ENCODE data around the gene DHRSX.
A peak's percentile ranks its signal among the peaks of the same experiment; 100 is the strongest.
"Not testable (repeated sequence)": the region's sequence is repeated elsewhere in the genome, so short reads cannot be mapped to it uniquely, and the experiment has no call there.

DHRSX gene

GRCh38 chrX:2397229-2398063 is 103.3 kb downstream of the DHRSX start:
- no peaks in the 10 kb centered on the region for H3K9me3 ChIP-seq (ENCODE audit: control insufficient read depth, insufficient read depth, low read length)
- no peaks in the 10 kb centered on the region; the same call in 1 of the 2 replicates for H3K36me3 ChIP-seq (ENCODE audit: control insufficient read depth, insufficient read depth, low read length)
- DNase-seq (ENCODE audit: low read depth, low spot score): no peak
- WGBS (ENCODE audit: insufficient coverage, insufficient read length): 100% methylated on average over 3 of the region's 26 CpGs
- H3K27ac ChIP-seq (ENCODE audit: low read length): no peak overlapping the region
- H3K27me3 ChIP-seq (ENCODE audit: control insufficient read depth, insufficient read depth, low read length): no peaks in the 10 kb centered on the region
- no peak overlapping the region for H3K4me3 ChIP-seq (ENCODE audit: low read length)
- no peaks in the 10 kb centered on the region for H3K4me1 ChIP-seq (ENCODE audit: control insufficient read depth, insufficient read depth, low read length)

- Histone ChIP-seq H3K27me3 (ENCODE audit: control insufficient read depth, insufficient read depth, low read length) (no peaks in the 10 kb centered on the region), H3K4me3 (ENCODE audit: low read length) (no peak overlapping the region), H3K36me3 (ENCODE audit: control insufficient read depth, insufficient read depth, low read length) (peaks cover 3% of the 10 kb centered on the region; the same call in 1 of the 2 replicates), H3K9me3 (ENCODE audit: control insufficient read depth, insufficient read depth, low read length) (no peaks in the 10 kb centered on the region), H3K27ac (ENCODE audit: low read length) (no peak overlapping the region), H3K4me1 (ENCODE audit: control insufficient read depth, insufficient read depth, low read length) (no peaks in the 10 kb centered on the region)
- no CpG with 5 or more reads among the region's 19 CpGs for WGBS (ENCODE audit: insufficient coverage, insufficient read length)
- DNase-seq (ENCODE audit: low read depth, low spot score): no peak
Observed at GRCh38 chrX:2395261-2395992, 105.3 kb downstream of the DHRSX start.

GRCh38 chrX:2391869-2392606 is 108.7 kb downstream of the DHRSX start:
- no peaks in the 10 kb centered on the region for H3K4me1 ChIP-seq (ENCODE audit: control insufficient read depth, insufficient read depth, low read length)
- WGBS (ENCODE audit: insufficient coverage, insufficient read length): no CpG with 5 or more reads among the region's 15 CpGs
- H3K9me3 ChIP-seq (ENCODE audit: control insufficient read depth, insufficient read depth, low read length): no peaks in the 10 kb centered on the region
- no peaks in the 10 kb centered on the region for H3K27me3 ChIP-seq (ENCODE audit: control insufficient read depth, insufficient read depth, low read length)
- DNase-seq (ENCODE audit: low read depth, low spot score): peak; percentile 85
- H3K27ac ChIP-seq (ENCODE audit: low read length): no peak overlapping the region
- peaks cover 3% of the 10 kb centered on the region; the same call in 1 of the 2 replicates for H3K36me3 ChIP-seq (ENCODE audit: control insufficient read depth, insufficient read depth, low read length)
- H3K4me3 ChIP-seq (ENCODE audit: low read length): no peak overlapping the region

GRCh38 chrX:2390754-2391153 is 110.0 kb downstream of the DHRSX start:
- Histone ChIP-seq H3K9me3 (ENCODE audit: control insufficient read depth, insufficient read depth, low read length) (no peaks in the 10 kb centered on the region), H3K4me1 (ENCODE audit: control insufficient read depth, insufficient read depth, low read length) (no peaks in the 10 kb centered on the region), H3K4me3 (ENCODE audit: low read length) (no peak overlapping the region), H3K36me3 (ENCODE audit: control insufficient read depth, insufficient read depth, low read length) (peaks cover 3% of the 10 kb centered on the region; the same call in 1 of the 2 replicates), H3K27me3 (ENCODE audit: control insufficient read depth, insufficient read depth, low read length) (no peaks in the 10 kb centered on the region), H3K27ac (ENCODE audit: low read length) (no peak overlapping the region)
- no CpG with 5 or more reads among the region's 5 CpGs for WGBS (ENCODE audit: insufficient coverage, insufficient read length)
- no peak for DNase-seq (ENCODE audit: low read depth, low spot score)

- H3K27ac ChIP-seq (ENCODE audit: low read length); H3K4me3 ChIP-seq (ENCODE audit: low read length); H3K27me3 ChIP-seq (ENCODE audit: control insufficient read depth, insufficient read depth, low read length); DNase-seq (ENCODE audit: low read depth, low spot score); H3K4me1 ChIP-seq (ENCODE audit: control insufficient read depth, insufficient read depth, low read length); H3K36me3 ChIP-seq (ENCODE audit: control insufficient read depth, insufficient read depth, low read length); H3K9me3 ChIP-seq (ENCODE audit: control insufficient read depth, insufficient read depth, low read length): not testable (repeated sequence)
- WGBS (ENCODE audit: insufficient coverage, insufficient read length): no CpG with 5 or more reads among the region's 15 CpGs
Observed at GRCh38 chrX:2389731-2390130, 111.0 kb downstream of the DHRSX start.

- Histone ChIP-seq H3K4me1 (ENCODE audit: control insufficient read depth, insufficient read depth, low read length) (no peaks in the 10 kb centered on the region), H3K27ac (ENCODE audit: low read length) (no peak overlapping the region), H3K27me3 (ENCODE audit: control insufficient read depth, insufficient read depth, low read length) (no peaks in the 10 kb centered on the region), H3K9me3 (ENCODE audit: control insufficient read depth, insufficient read depth, low read length) (no peaks in the 10 kb centered on the region), H3K4me3 (ENCODE audit: low read length) (no peak overlapping the region), H3K36me3 (ENCODE audit: control insufficient read depth, insufficient read depth, low read length) (peaks cover 3% of the 10 kb centered on the region; the same call in 1 of the 2 replicates)
- no CpG with 5 or more reads among the region's 6 CpGs for WGBS (ENCODE audit: insufficient coverage, insufficient read length)
- no peak for DNase-seq (ENCODE audit: low read depth, low spot score)
Observed at GRCh38 chrX:2389324-2389723, 111.5 kb downstream of the DHRSX start.

GRCh38 chrX:2388669-2389068 is 112.1 kb downstream of the DHRSX start:
- no CpG with 5 or more reads among the region's 4 CpGs for WGBS (ENCODE audit: insufficient coverage, insufficient read length)
- peaks cover 3% of the 10 kb centered on the region; the same call in 1 of the 2 replicates for H3K36me3 ChIP-seq (ENCODE audit: control insufficient read depth, insufficient read depth, low read length)
- no peaks in the 10 kb centered on the region for H3K4me1 ChIP-seq (ENCODE audit: control insufficient read depth, insufficient read depth, low read length)
- no peak overlapping the region for H3K27ac ChIP-seq (ENCODE audit: low read length)
- no peaks in the 10 kb centered on the region for H3K9me3 ChIP-seq (ENCODE audit: control insufficient read depth, insufficient read depth, low read length)
- no peak overlapping the region for H3K4me3 ChIP-seq (ENCODE audit: low read length)
- H3K27me3 ChIP-seq (ENCODE audit: control insufficient read depth, insufficient read depth, low read length): no peaks in the 10 kb centered on the region
- no peak for DNase-seq (ENCODE audit: low read depth, low spot score)

- H3K27ac ChIP-seq (ENCODE audit: low read length): no peak overlapping the region
- no peak for DNase-seq (ENCODE audit: low read depth, low spot score)
- no CpG with 5 or more reads among the region's 6 CpGs for WGBS (ENCODE audit: insufficient coverage, insufficient read length)
- no peak overlapping the region for H3K4me3 ChIP-seq (ENCODE audit: low read length)
- no peaks in the 10 kb centered on the region for H3K27me3 ChIP-seq (ENCODE audit: control insufficient read depth, insufficient read depth, low read length)
- no peaks in the 10 kb centered on the region for H3K4me1 ChIP-seq (ENCODE audit: control insufficient read depth, insufficient read depth, low read length)
- no peaks in the 10 kb centered on the region for H3K9me3 ChIP-seq (ENCODE audit: control insufficient read depth, insufficient read depth, low read length)
- peaks cover 3% of the 10 kb centered on the region; the same call in 1 of the 2 replicates for H3K36me3 ChIP-seq (ENCODE audit: control insufficient read depth, insufficient read depth, low read length)
Observed at GRCh38 chrX:2387614-2388239, 113.0 kb downstream of the DHRSX start.

GRCh38 chrX:2385224-2385623 is 115.6 kb downstream of the DHRSX start:
- Histone ChIP-seq H3K27ac (ENCODE audit: low read length) (no peak overlapping the region), H3K36me3 (ENCODE audit: control insufficient read depth, insufficient read depth, low read length) (no peaks in the 10 kb centered on the region), H3K9me3 (ENCODE audit: control insufficient read depth, insufficient read depth, low read length) (no peaks in the 10 kb centered on the region), H3K27me3 (ENCODE audit: control insufficient read depth, insufficient read depth, low read length) (no peaks in the 10 kb centered on the region), H3K4me1 (ENCODE audit: control insufficient read depth, insufficient read depth, low read length) (no peaks in the 10 kb centered on the region), H3K4me3 (ENCODE audit: low read length) (no peak overlapping the region)
- DNase-seq (ENCODE audit: low read depth, low spot score): no peak
- no CpG with 5 or more reads among the region's 3 CpGs for WGBS (ENCODE audit: insufficient coverage, insufficient read length)

GRCh38 chrX:2384486-2384885 is 116.3 kb downstream of the DHRSX start:
- Histone ChIP-seq H3K27me3 (ENCODE audit: control insufficient read depth, insufficient read depth, low read length) (no peaks in the 10 kb centered on the region), H3K4me1 (ENCODE audit: control insufficient read depth, insufficient read depth, low read length) (no peaks in the 10 kb centered on the region), H3K36me3 (ENCODE audit: control insufficient read depth, insufficient read depth, low read length) (no peaks in the 10 kb centered on the region), H3K9me3 (ENCODE audit: control insufficient read depth, insufficient read depth, low read length) (no peaks in the 10 kb centered on the region), H3K27ac (ENCODE audit: low read length) (no peak overlapping the region), H3K4me3 (ENCODE audit: low read length) (no peak overlapping the region)
- no CpG with 5 or more reads among the region's 4 CpGs for WGBS (ENCODE audit: insufficient coverage, insufficient read length)
- DNase-seq (ENCODE audit: low read depth, low spot score): no peak

Data from iPS DF 6.9 (cell line).